ENCODE data around the gene ADARB1.

Gene ADARB1

DNA sequence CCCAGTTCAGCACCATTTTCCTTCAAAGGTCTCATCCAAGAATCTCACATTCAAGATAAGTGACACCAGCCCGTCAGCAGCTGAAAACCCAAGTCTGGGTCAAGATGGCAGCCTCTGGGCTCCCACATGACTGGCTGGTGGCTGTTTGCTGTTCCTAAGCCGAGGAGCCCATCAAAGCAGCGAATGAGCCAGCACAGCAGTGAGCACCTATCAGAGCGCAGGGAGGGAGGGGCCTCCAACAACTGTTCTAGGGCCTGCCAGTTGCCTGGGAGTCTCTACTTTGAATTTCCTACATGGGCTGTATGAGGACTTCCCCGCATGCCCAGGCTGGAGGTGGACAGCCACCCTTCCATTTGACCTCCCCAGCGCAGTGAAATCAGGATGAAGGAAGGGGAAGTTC lies 102.7 kb downstream of the ADARB1 start:
- no peak for DNase-seq

DNA sequence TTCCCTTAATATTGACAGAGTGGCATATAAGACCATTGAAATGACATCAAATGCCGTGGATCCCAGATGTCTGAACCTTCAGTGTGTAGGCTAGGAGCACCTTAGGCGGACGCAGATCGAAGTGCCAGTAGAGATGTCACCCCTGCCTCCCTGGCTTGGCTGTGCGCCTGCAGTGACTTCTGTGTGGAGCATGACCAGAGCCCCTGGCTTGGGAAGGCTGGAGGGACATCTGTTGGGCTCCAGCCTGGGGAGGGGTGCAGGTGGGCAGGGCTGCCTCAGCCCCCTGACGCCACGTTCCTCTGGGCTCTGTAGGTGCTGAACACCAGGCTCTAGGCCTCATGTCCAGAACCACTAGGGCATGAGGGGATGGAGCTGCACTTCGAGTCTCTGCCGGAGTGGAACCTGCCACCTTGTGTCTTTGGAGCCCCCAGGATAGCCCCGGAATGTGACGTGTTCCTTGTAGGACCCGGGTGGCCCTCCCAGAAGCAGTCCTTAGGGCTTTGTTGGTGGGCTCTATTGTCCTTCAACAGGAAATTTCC lies 103.8 kb downstream of the ADARB1 start:
- no peak for DNase-seq

DNA sequence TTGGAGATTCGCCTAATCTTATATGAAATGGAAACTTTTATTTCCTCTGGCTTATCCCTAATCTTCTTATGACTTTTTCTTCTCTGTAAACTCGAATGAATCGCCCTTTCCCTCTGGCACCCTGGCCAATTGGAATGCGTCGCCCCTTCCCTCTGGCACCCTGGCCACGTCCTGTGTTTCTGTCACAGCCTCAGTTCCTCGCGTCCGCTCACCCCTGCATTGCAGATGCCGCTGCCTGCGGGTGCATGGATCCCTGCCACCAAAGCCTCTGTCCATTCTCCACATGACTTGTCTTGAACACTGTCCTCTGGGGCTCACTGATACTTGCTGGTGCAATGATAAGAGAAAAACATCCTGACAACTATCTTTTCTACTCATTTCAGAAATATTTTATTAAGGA lies 104.6 kb downstream of the ADARB1 start:
- DNase-seq, result no peak

DNA sequence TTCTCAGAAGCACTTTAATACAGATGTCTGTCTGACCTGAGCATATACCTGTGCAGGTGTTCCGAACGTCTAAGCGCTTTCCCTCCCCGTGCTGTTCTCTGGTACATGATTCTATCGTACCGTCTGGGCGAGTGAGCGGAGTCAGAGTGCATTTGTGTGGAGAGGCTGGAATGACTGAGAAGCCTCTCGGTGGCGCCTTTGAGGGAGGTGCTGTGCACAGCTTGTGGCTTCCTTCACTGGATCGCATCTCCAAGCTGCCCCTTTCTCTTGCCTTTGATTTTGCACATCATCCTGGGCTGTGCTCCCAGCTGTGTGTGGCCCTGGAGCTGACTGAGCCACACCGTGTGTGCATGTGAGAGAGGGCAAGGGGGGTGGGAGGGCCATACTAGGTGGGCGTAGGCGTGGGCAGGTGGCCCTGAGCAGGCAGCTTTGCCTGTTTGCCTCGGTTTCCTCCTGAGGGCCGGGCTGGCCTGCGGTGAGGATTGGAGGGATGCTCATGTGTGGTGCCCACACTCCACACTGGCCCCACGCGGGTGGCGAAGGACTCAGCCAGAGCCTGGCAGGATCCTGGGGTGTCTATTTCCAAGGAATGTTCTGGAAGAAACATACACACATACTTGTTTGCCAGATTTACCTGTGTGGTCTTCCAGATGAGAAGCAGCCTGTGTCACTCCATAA lies 105.3 kb downstream of the ADARB1 start:
- no peak for DNase-seq

DNA sequence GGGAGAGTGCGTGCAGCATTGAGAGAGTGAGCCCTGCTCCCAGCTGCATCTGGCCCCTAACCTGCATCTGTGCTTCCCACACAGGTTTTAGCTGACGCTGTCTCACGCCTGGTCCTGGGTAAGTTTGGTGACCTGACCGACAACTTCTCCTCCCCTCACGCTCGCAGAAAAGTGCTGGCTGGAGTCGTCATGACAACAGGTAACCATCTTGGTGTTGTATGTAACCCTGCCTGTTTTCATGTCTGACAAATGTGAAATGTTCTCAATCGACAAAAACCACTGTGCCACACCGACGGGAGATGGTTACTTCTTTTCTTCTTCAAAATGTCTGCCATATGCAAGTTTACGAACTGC lies 105.8 kb downstream of the ADARB1 start:
- DNase-seq, result no peak

DNA sequence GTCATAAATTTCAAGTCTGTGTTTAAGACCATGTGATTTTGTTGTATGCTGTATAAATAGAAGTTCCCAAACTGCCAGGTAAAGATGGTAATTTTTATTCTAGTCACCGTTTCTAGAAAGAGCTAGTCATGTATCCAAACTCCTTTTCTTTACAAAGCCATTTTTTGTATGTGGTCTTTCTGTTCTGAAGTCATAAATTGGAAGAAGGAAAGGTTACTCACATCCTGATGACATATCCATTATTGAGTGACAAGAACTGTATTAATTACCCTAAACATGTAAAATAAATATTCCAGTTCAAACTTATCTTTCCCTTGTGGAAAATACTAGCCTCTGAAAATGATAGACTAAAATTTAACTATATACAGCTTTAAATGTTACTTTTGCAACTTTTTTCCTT lies 108.6 kb downstream of the ADARB1 start:
- no peak for DNase-seq

DNA sequence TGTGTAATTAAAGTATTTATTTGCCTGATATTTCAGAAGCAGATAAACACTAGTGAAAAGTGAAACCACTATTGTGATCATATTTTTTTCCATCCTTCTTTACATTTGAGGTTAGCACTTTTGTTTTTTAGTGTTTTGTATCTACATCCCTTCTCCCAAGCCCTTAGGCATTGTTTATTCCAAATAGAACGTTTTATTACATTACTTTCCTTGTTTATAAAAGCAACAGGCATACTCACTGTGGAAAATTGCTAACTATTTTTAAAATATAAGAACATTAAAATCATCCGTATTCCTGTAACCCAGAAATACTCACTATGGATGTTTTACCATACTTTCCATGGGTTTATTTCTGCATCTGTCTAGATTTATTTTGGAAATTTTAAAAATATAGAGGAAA lies 109.5 kb downstream of the ADARB1 start:
- DNase-seq, result no peak

DNA sequence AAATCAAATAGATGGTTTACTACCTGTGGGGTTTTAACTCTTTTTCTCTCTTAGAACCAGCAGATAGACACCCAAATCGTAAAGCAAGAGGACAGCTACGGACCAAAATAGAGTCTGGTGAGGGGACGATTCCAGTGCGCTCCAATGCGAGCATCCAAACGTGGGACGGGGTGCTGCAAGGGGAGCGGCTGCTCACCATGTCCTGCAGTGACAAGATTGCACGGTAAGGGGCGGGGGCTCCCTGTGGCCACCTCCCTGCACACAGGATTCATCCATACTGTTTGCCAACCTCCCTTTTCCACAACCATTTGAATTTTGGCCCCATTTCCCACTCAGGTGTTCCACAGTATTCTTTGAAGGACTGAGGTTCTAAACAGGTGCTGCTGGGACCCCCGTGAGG lies 110.5 kb downstream of the ADARB1 start:
- DNase-seq, result no peak

DNA sequence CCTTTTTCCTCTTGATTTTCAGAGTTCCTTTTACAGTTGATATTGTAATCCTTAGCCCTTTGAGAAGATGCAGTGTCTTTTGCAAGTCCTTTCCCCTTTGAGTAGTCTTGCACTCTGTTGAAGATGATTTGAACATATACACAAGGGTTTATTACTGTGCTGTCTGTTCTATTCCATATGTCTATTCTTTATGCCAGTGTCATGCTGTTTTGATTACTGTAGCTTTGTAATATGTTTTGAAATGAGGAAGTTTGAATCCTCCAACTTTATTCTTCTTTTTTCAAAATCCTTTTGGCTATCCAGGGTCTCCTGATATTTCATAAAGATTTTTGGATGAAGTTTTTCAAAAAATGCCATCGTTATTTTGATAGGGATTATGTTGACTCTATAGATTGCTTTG lies 112.3 kb downstream of the ADARB1 start:
- no peak for DNase-seq

DNA sequence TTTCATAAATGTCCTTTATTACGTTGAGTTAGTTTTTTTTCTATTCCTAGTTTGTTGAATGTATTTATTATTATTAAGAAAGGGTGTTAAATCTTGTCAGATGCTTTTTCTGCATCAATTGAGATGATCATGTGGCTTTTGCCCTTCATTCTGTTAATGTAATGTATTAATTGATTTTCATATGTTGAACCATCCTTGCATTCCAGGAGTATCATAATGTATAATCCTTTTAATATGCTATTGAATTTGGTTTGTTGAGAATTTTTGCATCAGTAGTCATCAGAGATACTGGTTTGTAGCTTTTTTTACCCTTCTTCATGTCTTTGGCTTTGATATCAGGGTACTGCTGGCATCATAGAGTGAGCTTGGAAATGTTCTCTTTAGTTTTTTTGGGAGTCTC lies 113.3 kb downstream of the ADARB1 start:
- no peak for DNase-seq

DNA sequence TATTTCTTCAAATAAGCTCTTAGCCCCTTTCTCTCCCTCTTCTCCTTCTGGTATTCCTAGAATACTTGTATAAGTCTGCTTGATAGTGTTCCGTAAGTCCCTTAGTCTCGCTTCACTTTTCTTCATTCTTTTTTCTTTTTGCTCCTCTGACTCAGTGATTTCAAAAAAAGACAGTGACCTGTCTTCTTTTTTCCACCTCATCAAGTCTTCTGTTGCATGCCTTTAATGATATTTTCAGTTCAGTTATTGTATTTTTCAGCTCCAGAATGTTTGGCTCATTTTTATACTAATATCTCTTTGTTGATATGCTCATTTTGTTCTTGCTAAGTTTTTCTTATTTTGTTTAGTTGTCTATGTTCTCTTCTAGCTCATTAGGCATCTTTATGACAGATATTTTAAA lies 115.6 kb downstream of the ADARB1 start:
- no peak for DNase-seq

DNA sequence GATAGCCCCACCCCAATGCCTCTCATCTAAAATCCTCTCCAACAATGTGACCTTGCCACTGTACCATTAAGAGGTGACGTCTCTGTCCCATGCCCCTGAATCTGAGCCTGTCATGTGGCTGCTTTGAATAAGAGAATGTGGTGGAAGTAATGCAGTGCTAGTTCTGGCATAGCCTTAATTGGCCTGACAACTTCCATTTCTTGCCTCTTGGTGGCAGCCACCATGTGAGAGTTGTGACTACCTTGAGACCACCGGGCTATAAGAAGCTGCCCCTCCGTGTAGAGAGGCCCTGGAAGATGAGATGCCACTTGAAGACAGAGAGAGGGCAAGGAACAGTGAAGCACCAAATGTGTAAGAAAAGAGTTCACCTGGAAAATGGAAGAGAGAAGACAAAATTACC lies 118.0 kb downstream of the ADARB1 start:
- no peak for DNase-seq

DNA sequence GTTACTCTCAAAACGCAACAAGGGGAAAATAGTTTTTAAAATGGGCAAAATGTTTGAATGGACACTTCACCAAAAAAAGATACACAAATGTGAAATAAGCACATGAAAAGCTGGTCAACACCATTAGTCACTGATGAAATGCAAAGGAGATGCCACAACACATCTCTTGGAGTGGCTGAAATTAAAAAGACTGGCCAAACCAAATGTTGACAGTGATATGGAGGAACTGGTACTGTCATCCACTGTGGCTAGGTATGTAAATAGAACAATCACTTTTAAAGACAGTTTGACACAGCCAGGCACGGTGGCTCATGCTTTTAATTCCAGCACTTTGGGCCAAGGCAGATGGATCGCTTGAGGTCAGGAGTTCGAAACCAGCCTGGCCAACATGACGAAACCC lies 122.2 kb downstream of the ADARB1 start:
- no peak for DNase-seq

DNA sequence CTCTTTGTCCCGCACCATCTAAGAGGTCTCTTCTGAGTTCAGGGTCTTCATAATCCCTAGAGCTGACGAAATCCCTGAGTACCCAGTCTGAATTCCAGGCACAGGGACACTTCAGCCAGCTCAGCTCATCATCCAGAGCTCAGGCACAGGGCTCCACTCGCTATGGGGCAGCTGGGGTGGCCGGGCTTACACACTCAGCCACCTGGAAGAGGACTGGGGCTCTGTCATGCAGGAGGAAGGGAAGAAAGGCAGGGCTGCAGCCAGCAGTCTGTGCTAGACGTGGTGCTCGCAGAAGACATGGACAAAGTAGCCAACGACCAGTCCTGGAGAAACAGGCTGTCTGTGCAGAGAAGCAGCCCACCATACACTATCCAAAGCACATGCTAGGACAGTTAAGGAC lies 124.8 kb downstream of the ADARB1 start:
- DNase-seq, result no peak

DNA sequence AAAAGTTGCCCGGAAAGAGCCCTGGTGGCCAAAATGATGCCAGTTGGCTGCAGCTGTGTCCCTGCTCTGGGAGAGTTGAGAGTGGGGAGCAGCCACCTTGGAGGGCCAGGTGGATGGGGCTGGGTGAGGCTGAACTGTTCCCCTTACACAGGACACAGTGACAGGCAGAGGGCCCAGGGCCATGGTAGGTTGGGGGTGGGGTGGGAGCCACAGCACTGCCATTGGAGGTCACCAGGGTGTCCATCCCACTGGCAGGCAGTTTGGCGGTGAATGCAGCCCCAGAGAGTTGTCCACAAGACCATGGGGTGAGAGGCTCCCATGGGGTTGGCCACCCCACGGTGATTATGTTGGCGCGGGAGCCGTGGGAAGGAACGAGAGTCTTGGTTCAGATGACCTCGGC lies 125.7 kb downstream of the ADARB1 start:
- no peak for DNase-seq

DNA sequence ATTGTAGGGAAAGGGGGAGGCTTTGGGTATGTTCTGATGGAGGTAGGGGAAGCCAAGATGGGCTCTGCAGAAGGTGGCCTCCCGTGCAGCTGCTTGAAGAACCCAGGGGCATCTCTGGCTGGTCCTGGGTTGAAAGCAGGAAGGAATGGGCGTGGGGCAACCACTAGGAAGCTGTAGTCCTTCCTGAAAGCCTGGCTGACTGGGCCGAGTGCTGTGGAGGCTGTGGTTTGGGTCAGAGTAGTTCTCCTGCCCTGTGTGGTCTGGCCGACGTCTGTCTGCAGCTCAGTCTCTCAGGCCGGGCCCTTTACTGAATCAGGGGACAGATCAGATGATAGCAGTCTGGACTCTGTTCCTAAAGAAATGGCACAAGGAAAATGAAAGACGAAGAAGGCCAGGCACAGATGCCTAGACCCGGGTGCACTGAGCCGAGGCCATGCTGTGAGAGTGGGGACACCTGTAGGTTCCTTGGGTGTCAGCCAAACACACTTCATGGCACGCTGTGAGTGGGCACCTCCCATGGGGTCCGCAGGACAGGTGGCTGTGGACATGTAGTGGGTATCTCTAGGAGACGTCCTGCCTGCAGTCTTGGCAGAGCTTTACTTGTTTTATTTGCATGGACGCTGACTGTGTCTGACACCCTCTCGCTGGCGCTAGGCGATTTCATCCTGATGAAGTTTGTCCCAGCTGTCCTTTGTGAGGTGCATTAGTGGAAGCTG lies 126.4 kb downstream of the ADARB1 start:
- DNase-seq, result no peak

DNA sequence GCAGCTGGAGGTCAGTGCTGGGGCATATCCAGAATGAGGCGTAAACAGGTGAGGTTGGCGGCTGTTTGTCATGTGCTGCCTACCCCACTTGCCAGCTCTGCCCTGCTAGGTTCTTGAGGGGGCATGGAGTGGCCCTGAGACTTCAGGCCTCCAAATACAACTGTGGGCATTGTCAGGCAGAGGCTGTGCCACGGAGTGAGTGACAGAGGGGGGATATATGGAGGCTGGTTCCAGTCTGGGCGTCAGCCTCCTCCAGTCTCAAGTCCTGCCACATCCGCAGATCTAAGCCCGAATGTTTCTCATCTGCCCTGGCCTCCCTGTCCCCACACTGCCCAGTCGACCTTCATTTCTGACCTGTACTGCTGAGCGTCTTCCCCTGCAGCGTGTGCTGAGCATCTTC lies 128.0 kb downstream of the ADARB1 start:
- DNase-seq, result no peak

DNA sequence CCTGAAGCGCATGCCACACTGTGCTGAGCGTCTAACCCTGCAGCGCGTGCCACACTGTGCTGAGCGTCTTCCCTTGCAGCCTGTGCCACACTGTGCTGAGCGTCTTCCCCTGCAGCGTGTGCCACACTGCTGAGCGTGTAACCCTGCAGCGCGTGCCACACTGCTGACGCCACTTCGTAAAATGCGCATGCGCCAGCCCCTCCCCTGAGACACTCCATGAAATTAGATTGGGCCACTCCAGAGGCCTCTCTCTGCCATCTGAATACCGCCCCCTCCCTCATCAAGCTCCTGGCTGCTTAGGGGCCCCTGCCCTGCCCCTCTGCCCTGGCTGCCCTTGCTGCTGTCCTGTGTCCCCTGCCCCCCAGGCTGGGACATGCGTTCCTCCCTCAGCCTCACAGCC lies 128.5 kb downstream of the ADARB1 start:
- DNase-seq, result no peak

DNA sequence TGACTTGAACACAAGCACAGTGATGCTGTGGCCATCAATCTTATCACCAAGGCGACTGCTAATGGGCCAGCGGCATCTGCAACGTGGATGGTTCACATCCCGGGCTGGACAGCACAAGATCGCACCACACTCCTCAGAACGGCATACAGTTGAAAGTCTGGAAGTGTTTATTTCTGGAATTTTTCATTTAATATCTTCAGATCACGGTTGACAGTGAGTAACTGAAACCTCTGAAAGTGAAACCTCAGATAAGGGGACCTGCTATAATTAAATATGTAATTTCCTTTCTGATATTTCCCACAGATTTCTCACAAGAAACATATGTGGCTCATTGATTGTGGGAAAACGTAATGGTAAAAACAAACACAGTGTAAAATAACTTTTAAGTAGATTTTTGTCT lies 129.6 kb downstream of the ADARB1 start:
- DNase-seq, result no peak

DNA sequence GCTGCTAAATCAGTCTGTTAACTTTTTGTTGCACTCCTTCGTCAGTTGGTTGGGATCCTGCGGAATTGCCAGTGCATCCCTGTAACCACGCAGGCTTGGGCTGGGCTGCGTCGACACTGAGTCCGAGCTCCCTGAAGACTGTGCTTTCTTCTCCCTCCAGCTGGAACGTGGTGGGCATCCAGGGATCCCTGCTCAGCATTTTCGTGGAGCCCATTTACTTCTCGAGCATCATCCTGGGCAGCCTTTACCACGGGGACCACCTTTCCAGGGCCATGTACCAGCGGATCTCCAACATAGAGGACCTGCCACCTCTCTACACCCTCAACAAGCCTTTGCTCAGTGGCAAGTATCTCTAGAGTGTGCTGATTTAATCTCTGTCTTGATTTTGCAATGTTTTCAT lies 130.0 kb downstream of the ADARB1 start:
- no peak for DNase-seq

DNA sequence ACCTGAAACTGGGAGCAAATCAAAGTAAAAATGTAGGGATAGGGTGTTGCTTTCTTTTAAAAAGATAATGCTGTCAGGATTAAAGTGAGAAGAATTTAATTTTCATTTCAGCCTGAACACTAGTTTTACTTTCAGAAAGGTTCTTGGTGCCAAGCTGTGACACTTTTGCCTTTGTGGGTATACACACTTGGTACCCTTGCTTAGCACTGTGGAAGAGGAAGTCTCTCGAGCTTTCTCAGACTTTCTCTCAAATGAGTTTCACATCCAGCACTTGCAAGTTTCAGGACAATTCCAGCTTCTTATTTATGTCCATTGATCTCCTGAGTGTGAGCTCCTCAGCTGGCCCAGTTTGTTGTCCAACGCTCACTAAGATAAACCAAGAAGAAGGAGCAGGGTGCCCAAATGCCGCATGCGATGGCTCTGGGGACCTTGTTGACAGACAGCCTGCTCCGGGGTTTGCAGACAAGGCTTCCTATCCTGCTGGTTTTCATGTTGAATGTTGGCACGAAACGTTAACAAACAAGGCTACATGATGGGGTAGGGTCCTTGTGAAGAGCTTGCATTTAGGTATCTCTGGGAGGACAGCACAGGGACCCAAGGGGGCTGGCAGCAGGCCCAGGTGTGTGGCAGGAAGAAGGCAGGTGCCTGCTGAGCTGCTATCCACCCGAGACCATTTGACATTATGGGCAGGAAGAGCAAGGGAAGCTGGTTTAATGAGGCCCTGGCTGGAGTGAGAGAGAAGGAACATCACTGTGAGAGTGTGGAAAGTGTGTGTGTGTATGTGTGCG lies 133.7 kb downstream of the ADARB1 start:
- no peak for DNase-seq

DNA sequence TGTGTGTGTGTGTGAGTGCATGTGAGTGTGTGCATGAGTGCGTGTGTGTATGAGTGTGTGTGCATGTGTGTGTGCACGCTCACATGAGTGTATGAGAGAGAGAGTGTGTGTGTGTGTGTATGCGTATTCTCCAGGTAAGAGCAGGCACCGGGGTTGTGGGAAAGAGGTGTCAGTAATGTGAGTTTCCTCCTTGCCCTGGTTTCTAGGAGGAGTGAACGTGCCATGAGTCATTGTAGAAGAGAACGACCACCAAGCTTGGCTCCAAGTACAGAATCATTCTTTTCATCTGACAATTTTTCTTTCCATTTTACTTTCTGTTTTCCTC lies 134.2 kb downstream of the ADARB1 start:
- DNase-seq, result no peak

DNA sequence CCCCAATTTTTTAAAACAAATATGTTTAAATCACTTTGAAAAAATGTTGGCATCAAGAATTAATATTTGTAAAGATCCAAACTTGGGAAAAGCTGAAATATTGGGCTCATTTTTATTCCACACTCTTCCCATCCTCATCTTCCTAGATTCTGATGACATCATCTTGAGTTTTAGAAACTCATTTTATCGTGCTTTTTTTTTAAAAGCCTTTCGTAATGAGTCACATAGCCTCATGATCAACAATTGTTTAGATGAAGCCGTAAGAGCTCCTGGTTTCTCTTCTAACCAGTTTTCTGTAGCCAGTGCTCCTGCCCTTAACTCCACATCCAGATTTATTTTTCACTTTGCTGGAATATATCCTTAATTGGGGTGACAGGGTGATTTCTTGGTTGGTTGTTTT lies 134.7 kb downstream of the ADARB1 start:
- no peak for DNase-seq

DNA sequence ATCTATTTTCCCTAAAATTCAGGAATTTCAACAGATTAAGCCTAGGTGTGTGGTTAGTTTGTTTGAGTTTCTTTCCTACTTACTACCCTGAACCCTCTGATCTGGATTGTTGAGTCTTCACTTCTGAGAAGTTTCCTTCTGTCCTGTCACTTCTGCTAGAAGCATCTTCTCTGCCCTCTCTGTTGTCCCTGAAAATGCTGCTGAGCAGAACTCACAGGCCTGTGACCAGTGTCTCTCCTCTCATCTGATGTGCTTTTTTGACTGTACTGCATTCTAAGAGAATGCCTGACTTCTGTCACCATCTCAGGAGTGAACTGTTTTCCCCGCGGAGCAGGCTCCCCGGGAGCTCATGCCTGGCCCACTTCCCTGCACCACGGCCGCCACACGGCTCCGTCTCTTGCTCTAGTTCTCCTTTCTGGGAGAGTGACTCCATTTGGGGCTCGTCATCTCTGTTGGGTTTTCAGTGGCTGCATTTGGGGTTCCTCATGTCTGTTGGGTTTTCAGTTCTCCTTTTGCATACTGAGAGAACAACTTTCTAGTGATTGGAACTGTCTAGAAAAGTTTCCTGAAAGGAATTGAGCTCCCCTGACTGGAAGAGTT lies 135.4 kb downstream of the ADARB1 start:
- no peak for DNase-seq

Data from stimulated activated naive CD4-positive, alpha-beta T cell treated with Interleukin-2 at 50 U/mL for 16 hours (primary cell).